HG03378 (cell line): ENCODE data around the gene CDK6.

ENCODE experiments used
- ATAC-seq: cut with Tn5 transposase; IDR thresholded peaks from one replicate; pipeline ENCODE4 v1.9.1; 2021; ENCODE audit warnings: mild to moderate bottlenecking, moderate library complexity; ENCODE audit not compliant: unreplicated experiment

Gene CDK6

DNA sequence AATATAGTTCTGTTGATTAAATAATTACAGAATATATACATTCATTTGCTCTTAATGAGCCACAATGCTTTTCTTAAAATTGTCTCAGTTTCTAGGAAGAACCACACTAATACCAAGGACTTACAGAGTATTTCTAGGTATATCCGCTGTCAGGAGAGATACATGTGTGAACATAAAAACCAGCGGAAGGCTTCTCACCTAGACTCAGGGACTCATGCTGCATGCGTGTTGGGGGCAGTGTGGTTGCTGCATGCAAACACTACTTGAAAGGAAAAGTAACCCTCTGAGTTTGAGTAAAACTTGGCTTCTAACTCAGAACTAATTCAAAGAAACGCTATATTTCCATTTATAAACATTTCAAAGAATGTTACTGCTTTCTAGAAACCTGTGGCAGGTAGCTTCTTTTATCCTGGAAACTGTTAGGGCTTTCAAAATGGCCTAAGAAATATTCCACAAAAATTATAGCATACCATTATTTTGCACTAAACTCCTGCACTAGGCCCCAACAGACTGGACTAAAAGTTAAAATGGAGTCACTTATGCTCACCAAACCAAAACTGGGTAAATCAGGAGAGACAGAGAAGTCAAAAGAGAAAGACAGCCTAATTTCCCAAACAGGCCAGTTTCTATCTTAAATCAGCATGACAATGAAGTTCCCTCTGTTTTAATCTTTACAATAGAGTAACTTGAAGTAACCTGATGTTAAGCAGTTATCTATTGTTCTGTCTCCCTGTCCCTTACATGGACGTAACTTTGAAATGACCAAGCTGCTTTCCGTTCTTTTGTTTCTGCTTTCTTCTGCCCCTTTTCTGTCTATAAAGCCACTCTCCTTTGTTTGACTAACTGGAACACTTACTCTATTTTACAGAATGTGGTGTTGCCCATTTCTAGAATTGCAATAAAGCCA, 151.0 kb downstream of the CDK6 start:
- ATAC-seq: no peak

DNA sequence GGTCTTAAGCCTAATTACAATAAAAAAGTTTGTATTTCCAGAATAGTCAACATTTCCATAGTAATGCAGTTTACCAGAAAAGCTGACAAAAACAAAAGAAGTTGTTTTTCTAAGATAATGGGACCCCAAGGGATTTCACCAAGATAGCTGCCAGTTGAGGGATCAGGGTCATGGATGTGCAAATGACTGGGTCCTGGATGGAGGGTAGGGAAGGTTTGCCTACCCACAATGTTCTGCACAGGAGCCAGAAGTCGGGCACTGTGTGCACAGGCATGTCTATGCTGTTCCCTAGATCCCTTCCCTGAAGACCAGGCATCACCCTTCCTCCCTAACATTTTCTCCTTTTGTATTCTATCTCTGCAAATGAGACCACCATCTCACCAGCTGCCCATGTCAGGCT, 152.1 kb downstream of the CDK6 start:
- no peak for ATAC-seq

DNA sequence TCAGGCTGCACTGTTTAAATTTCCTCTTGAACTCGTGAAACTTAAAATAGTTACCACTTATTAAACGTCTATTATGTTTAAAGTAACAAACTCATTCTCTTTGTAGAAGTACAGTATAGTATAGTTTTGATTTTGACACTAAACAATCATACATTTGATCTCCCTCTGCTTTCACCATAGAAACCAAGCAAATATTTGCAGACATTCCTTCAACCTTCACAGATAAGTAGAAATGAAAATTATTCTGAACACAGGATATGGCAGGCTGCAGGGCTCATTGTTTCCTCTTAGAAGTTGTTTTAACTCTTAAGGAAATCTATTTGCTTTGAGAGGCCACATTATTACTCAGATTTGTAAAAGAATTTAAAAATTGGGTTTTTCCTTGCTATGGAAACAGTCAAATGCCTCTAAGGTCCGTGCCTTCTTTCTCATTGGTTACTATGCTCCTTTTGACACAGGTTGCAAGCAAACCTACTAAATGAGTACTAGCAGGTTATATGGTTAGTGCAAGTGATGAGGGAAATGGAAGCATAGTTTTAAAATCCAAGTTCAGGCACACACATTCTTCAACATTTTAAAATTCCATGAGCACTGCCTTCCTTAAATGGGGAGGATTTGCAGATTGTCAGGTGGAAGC, 153.4 kb downstream of the CDK6 start:
- no peak for ATAC-seq

DNA sequence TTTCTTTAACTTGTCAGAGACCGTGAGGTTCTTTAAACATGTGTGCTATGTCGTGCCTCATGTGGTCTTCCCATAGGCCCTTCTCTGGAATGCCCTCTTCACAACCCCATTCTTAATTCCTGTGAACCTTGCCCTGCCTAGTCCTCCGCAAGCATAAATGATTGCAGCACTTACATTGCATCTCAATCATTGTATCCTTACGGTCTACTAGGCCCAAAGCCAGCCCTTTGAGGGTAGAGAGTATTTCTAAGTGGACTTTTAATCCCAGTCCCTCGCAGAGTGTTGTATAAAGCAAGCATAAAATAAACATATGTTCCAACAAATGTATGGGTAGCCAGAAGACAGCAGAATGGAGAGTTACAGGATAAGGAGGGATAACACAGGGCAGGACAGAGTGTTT, 154.0 kb downstream of the CDK6 start:
- no peak for ATAC-seq

DNA sequence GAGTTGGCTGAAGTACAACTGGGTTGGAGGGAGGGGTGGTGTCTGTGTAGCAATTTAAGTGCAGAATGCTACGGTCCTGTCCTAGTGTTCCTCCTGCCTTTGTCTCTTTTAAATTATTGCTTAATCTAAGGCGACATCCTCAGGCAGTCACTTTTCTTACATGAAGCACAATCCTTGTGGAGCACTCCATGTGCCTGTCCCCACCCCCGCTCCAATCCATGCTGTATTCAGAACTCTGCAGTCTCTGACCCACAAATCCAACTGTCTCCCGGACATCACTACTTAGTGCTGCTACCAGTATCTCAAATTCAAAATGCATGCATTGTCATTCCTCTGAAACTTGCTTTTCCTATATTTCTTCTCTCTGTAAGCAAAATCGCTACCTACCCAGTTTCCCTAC, 154.7 kb downstream of the CDK6 start:
- no peak for ATAC-seq

DNA sequence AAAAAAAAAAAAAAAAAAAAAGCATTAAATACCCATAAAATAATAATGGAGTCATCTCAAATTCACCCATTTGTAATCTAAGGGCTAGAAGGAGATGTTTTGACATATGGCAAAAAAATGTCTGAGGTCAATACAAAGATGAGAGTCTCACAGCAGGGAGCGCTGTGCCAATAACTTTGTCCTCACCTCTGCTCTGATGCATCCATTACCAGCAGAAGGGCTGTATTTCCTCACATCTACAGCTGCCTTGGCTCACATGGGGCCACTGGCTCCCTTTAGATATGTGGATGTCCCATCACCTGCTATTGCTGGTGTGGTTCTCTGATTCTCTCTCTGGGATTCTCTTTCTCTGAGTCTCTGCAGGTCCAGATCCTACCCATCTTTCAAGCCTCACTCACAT, 155.9 kb downstream of the CDK6 start:
- no peak for ATAC-seq

DNA sequence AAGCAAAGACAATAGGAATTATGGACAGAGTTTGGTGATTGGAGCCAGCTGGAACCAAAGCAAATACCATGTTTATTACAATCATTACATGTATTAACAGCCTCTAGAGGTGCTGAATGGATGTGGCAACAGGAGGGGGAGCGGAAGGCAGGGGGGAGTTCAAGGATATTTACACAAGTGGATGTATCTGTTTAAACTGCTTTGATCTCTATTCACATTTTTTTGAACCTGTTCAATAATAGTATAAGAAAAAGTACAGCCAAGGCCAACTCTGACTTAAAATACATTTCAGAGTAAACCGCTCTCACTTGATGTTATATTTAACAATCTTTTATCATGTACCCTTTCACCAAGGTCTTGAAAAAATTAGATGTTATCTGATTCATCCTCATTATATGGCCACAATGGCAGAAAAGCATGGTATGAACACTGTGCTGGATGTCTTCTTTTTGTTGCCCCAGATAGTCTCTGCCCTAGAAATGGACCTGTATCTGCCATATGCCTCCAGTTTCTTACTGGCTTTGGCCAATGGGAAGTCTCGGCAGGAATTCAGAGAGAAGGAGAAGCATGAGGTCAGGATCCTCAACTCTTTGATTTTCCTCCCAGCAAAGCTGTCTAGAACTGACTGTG, 158.0 kb downstream of the CDK6 start:
- no peak for ATAC-seq

DNA sequence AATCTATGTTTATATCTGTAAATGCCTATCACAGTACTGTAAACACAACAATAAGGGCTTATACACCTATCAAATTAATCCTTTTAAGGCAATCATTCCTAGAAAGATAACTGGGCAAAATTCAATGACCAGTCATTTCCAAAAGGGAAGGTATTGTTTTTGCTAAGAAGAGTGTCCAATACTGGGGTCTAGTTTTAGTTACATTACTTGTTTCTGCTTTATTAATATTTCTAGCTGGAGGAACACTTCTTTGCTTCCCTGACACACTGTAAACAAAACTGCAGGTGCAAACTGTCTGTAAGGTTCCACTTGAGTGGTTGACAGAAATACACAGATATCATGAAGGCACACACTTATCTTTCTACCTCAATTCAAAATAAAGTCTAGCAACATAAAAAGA, 162.0 kb downstream of the CDK6 start:
- ATAC-seq: peak; percentile 65

DNA sequence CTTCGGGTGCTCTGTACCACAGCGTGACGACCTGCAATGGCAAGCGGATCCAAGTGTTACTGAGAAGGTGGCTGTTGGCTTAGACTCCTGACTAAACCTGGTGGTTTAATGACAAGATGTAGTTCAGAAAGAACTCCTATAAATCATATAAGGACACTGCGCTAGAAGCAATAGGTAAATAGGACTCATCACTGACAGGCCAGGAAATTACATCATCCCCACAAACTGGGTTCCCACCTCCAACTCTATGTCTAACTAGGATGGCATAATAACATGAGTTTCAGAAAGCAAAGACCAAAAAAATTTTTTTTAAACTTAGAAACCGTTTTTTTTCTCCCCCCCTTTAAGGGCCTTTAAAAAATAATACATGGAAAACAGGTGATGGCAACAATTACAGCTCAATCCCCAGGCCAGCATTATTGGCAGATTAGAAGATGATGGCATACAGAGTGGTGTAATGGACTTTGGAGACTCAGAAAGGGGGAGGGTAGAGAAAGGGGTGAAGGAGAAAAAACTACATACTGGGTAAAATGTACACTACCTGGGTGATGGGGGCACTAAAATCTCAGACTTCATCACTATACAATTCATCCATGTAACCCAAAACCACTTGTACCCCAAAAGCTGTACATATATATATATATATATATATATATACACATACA, 164.7 kb downstream of the CDK6 start:
- ATAC-seq: no peak

DNA sequence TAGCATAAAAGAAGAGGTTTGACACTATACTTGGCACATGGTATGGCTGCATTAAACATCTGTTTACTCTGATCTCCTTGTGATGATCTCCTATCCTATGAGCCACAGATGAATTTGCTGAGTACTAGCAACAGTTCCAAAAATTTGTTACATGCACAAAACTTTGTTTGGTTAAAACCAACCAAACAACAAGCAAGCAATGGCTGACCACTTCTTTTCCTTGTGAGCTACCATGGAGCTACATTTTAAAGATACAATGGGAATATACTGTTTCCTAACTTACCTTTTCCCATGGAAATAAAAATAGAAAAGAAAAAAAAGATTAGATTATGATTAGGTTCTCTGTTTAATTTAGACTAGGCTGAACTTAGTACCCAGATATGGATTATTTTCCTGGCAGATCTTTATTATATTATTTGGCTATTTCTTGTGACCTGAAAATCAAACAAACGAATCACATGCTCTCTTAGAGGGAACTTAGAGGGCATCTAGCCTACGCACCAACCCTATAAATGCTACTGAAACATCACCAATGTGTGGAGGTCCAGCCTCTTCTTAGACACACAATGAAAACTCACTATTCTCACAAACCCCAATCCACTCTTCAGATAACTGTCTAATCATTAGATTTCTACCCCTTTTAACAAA, 166.0 kb downstream of the CDK6 start:
- no peak for ATAC-seq

DNA sequence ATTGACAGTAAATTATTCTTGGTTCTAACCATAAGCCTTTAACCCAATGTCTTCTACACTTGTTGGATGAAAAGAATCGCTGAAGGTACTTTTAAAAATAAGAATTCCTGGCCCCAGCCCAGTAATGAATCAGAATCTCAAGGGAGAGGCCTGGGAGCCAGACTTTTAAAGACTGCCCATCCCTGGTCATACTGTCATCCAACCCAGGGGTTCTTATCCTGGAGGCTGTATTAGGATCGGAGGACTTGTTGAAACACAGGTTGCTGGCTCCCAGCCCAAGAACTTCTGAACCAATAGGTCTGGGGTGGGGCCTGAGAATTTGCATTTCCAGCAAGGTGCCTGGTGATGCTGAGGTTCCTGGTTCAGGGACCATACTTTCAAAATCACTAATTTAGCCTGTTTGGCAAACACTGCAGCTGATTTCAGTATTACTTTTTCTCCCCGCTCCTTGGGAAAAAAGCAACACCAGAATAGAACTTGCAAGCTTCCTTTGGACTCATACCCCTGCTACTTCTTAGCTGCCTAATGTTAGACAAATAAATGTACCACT, 166.7 kb downstream of the CDK6 start:
- no peak for ATAC-seq

DNA sequence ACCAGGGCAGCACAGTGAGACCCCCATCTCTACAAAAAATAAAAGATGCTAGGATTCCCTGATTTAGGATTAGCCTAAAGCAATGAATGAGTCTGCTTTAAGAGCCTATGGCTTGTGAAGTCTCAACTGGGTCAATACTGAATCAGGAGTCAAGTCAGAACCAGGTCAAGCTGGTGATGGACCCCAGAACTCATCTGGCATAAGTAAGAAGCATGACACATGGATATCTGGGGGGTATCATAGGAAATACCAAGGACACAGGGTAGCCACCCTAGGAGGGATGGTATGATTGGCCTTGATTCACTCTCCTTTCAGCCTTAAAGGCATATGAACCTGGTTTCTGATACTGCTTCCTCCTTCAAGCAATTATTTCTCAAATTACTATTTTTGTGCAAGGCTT, 167.8 kb downstream of the CDK6 start:
- ATAC-seq: no peak

DNA sequence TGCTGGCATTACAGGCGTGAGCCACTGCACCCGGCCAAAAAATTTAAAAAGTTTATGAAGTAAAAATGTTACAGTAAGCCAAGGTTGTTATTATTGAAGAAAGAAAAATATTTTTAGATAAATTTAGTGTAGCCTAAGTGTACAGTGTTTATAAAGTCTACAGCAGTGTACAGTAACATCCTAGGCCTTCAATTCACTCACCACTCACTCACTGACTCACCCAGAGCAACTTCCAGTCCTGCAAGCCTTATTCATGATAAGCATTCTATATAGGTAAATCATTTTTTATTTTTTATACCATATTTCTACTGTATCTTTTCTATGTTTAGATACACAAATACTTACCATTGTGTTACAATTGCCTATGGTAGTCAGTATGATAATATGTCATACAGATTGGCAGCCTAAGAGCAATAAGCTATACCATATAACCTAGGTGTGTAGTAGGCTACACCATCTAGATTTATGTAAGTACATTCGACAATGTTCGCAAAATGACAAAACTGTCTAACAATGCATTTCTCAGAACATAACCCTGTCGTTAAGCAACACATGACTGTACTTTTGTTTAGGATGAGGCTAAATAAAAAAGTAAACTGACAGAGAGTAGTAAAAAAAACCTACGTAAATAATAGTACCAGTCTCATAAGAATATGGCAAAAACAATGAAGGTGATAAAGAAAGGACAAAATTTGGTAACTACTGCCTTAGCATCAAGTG, 168.4 kb downstream of the CDK6 start:
- no peak for ATAC-seq

DNA sequence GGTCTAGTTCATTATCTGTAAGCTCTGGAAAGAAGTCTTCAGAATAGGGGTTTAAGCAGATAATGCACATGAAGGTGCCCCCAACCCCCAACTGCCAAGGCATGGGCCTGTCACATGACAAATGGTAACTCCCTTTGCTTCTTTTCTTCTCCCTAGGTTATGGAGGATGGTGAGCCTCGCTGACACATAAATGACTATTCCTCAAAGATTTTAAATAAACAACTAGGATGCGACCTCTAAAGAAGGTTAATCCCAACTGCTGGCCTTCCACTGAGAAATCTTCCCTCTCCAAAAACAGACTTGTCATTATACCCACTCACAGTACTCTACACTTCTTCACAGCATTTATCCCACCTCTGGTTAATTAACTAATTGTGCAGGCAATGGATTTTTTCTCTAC, 170.4 kb downstream of the CDK6 start:
- no peak for ATAC-seq

DNA sequence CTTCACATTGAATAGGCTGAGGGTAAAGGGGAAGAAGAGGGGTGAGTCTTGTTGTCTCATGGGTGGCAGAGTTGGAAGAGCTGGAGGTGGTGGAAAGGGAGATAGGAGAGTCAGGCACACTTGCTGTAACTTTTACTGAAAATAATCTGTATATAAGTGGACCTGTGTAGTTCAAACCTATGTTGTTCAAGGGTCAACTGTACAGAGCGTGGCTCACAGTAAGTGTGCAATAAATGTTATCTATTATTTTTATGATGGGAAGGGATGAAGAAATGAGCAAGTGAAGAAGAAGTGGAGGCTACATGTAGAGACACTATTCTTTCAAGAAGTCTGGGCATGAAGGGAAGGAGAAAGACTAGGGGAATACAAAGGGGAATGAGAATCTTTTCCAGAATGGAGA, 174.7 kb downstream of the CDK6 start:
- no peak for ATAC-seq

DNA sequence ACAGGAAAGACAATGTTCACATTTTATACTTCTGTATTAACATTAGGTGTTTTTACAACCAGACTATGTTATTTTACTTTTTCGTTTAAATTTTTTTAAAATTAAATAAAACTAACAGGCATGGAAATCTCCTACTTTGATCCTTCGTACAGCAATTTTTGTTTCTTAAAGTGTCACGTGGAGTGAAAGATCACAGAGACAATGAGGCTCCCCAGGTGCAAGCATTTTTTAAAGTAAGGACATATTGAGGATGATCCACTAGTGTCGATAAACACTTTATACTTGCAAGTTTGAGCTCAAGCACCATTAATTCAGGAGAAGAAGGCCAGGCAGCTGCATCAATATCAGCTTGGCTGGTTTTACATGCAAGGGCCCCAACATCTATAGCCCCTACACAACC, 177.7 kb downstream of the CDK6 start:
- no peak for ATAC-seq

DNA sequence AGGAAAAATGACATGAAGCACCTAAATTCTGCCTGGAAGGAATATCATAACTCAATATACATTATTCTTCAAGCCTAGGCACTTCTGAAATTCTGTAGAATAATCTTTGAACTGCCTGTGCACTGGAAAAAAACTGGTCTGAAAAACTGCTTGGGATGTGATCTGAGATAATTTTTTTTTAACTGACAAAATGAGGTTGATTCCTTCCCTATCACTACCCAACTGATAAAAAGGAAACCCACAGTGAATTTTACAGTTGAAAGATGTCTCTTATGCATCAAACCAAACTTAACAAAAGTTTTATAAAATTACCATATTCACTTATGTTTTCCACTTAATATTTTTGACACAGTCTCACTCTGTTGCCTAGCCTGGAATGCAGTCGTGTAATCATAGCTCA, 179.0 kb downstream of the CDK6 start:
- no peak for ATAC-seq

DNA sequence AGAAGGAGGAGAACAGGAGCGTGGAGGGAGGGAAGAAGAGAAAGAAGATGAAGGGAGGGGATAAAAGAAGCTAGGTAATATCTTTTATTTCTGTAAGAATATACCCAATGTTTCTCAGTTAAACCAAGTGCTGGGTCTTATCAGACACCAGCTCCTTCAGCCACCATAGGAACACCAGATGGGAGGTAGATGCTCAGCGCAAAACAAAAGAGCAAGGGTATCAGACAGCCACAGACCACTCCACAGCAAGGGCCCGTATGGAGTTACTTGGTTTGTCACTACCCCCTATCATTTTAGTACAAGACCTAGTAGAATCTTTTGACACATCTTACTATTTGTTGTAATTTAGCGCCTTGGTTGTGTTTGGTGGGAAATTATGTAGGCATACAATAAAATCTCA, 180.3 kb downstream of the CDK6 start:
- no peak for ATAC-seq

DNA sequence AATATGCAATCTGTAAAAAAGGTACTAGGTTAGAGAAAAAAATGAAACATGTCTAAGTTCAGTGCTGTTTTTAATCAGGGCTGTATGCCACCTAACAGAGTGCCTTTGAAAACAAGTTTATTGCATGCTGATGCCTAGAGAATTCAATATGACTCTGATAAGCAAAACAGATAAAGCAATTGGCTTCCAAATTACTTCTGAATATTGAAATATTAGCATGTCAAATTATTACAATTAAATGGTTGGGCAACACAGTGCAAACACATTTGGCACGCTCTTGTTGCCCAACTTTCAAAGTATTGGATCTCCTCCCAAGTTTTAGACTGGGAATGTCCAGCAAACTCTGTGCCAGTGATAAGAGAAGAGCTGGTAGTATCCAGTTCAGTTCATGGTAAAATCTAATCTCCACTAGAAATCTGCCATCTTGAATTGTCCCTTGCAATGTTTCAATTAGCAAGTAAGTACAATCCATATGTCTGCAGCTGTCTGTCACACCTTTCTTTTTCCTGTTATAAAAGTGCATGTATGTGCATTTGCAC, 181.0 kb downstream of the CDK6 start:
- no peak for ATAC-seq

DNA sequence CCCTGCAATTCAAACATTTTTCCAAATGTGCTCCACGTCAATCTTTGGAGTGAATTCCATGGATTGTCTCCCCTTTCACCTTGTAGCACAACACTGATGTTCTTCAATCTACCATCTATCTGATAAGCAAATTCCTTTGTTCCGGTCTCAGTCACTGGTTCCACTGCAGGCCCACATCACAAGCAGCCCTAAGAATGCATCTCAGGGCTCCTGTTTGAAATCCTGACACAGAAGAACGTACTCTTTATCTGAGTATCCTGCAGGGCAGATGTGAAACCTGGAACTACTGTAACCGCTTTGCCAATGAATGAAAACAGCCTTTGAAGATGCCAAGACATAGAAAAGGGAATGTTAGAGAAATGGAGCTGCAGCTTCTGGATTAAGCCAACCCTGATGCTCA, 183.2 kb downstream of the CDK6 start:
- no peak for ATAC-seq
